Activated CD4-positive, alpha-beta T cell treated with anti-CD3 and anti-CD28 coated beads, Interleukin-2, amount 10 ng/mL, durations not matched to agents 24 days and 14 days (primary cell): ENCODE results near the gene CEP120. TPM values are rescaled to one million over a fixed set of nuclear protein-coding genes. Genes with fewer than 3 reads are reported as not detected.
"Not testable (repeated sequence)": the region's sequence is repeated elsewhere in the genome, so short reads cannot be mapped to it uniquely, and the experiment has no call there.

Source experiments
- DNase-seq: peaks from one replicate; pipeline ENCODE4 v3.0.0; 2022
- H3K27ac Mint-ChIP-seq: one replicate; pipeline ENCODE4 v1.8.0; 2022; ENCODE audit warnings: mild to moderate bottlenecking, mixed read lengths
- H3K27me3 Mint-ChIP-seq: one replicate; pipeline ENCODE4 v1.8.0; 2022; ENCODE audit warnings: mixed read lengths
- H3K36me3 Mint-ChIP-seq: one replicate; pipeline ENCODE4 v1.8.0; 2022; ENCODE audit warnings: low read depth, mild to moderate bottlenecking, mixed read lengths
- H3K4me1 Mint-ChIP-seq: one replicate; pipeline ENCODE4 v1.8.0; 2021; ENCODE audit warnings: mixed read lengths
- H3K4me3 Mint-ChIP-seq: one replicate; pipeline ENCODE4 v1.8.0; 2022; ENCODE audit warnings: mild to moderate bottlenecking, moderate library complexity, mixed read lengths
- H3K9me3 Mint-ChIP-seq: one replicate; pipeline ENCODE4 v1.8.0; 2021; ENCODE audit warnings: mixed read lengths
- intact Hi-C: fragments of 100-400 bp; cut with micrococcal nuclease; formaldehyde crosslinking; loops from one replicate; pipeline ENCODE4 v1.15.1; 2023
- total RNA-seq: library from RNA; stranded (reverse); gene quantifications from 2 replicates; pipeline ENCODE4 v1.2.3, GENCODE V29; 2022

The CEP120 gene
- total RNA-seq = 28.6 and 31.6 TPM in 2 replicates

GRCh38 chr5:123423278-123424149, at the start of gene CEP120:
CEP120 (minus strand) TSS chr5:123423403; CDS start chr5:123422998, 405 bp downstream.
- H3K27ac Mint-ChIP-seq = no peak within 1 kb of the TSS
- H3K36me3 Mint-ChIP-seq = peaks cover 12% of the 10 kb centered on the region
- no peaks in the 10 kb centered on the region for H3K27me3 Mint-ChIP-seq
- DNase-seq = peak; percentile 99
- no peak within 1 kb of the TSS for H3K4me3 Mint-ChIP-seq
- H3K4me1 Mint-ChIP-seq = peaks cover 17% of the 10 kb centered on the region
- intact Hi-C loops = loop anchor here (1.0 to 2.0 kb wide), 6 partner anchors 15 to 187 kb away; partner anchors contain the start of gene CSNK1G3
- no peaks in the 10 kb centered on the region for H3K9me3 Mint-ChIP-seq

- Mint-ChIP-seq H3K4me3 (no peak overlapping the region), H3K36me3 (no peaks in the 10 kb centered on the region), H3K4me1 (no peaks in the 10 kb centered on the region), H3K9me3 (peaks cover 26% of the 10 kb centered on the region), H3K27me3 (peaks cover 15% of the 10 kb centered on the region), H3K27ac (no peak overlapping the region)
- intact Hi-C loops = no loop called here
- no peak for DNase-seq
Observed at GRCh38 chr5:123472150-123472924, 49.1 kb upstream of the CEP120 start.

GRCh38 chr5:123471385-123471784, 48.2 kb upstream of the CEP120 start:
- DNase-seq = no peak
- Mint-ChIP-seq H3K36me3 (no peaks in the 10 kb centered on the region), H3K4me1 (no peaks in the 10 kb centered on the region), H3K27me3 (peaks cover 14% of the 10 kb centered on the region), H3K4me3 (no peak overlapping the region), H3K27ac (no peak overlapping the region), H3K9me3 (peaks cover 30% of the 10 kb centered on the region)
- intact Hi-C loops = no loop called here

GRCh38 chr5:123466839-123467238, 43.6 kb upstream of the CEP120 start:
- H3K27ac Mint-ChIP-seq, H3K4me1 Mint-ChIP-seq, intact Hi-C loops, H3K27me3 Mint-ChIP-seq, H3K4me3 Mint-ChIP-seq, H3K36me3 Mint-ChIP-seq, DNase-seq: not testable (repeated sequence)
- H3K9me3 Mint-ChIP-seq = peaks cover 30% of the 10 kb centered on the region

GRCh38 chr5:123460296-123460729, 37.1 kb upstream of the CEP120 start:
- peak overlapping the region; percentile 81 for H3K27ac Mint-ChIP-seq
- H3K4me3 Mint-ChIP-seq = peak overlapping the region; percentile 6
- no peaks in the 10 kb centered on the region for H3K36me3 Mint-ChIP-seq
- no peaks in the 10 kb centered on the region for H3K27me3 Mint-ChIP-seq
- peaks cover 8% of the 10 kb centered on the region for H3K4me1 Mint-ChIP-seq
- intact Hi-C loops = loop anchor here (1.0 kb wide), 5 partner anchors 12 to 56 kb away; partner anchors contain the start of genes CEP120 and CSNK1G3
- H3K9me3 Mint-ChIP-seq = peaks cover 3% of the 10 kb centered on the region
- peak; percentile 70 for DNase-seq

- H3K27me3 Mint-ChIP-seq, H3K36me3 Mint-ChIP-seq, H3K9me3 Mint-ChIP-seq: not testable (repeated sequence)
Observed at GRCh38 chr5:123458994-123459393, 35.8 kb upstream of the CEP120 start.

GRCh38 chr5:123456242-123456641, 33.0 kb upstream of the CEP120 start:
- no peaks in the 10 kb centered on the region for H3K36me3 Mint-ChIP-seq
- H3K4me1 Mint-ChIP-seq = peaks cover 8% of the 10 kb centered on the region
- intact Hi-C loops = no loop called here
- H3K27ac Mint-ChIP-seq = no peak overlapping the region
- DNase-seq = no peak
- no peaks in the 10 kb centered on the region for H3K27me3 Mint-ChIP-seq
- H3K9me3 Mint-ChIP-seq = peaks cover 3% of the 10 kb centered on the region
- no peak overlapping the region for H3K4me3 Mint-ChIP-seq

More at GRCh38 chr5:123458994-123459393, 35.8 kb upstream of the CEP120 start:
- H3K4me1 Mint-ChIP-seq, DNase-seq, intact Hi-C loops, H3K27ac Mint-ChIP-seq, H3K4me3 Mint-ChIP-seq: not testable (repeated sequence)

- no peak overlapping the region for H3K4me3 Mint-ChIP-seq
- H3K9me3 Mint-ChIP-seq = peaks cover 3% of the 10 kb centered on the region
Observed at GRCh38 chr5:123455640-123456039, 32.4 kb upstream of the CEP120 start.

GRCh38 chr5:123455095-123455494, 31.9 kb upstream of the CEP120 start:
- no peaks in the 10 kb centered on the region for H3K36me3 Mint-ChIP-seq
- H3K9me3 Mint-ChIP-seq = peaks cover 2% of the 10 kb centered on the region
- no peak overlapping the region for H3K4me3 Mint-ChIP-seq
- intact Hi-C loops = no loop called here
- DNase-seq = no peak
- peaks cover 3% of the 10 kb centered on the region for H3K4me1 Mint-ChIP-seq
- no peaks in the 10 kb centered on the region for H3K27me3 Mint-ChIP-seq
- no peak overlapping the region for H3K27ac Mint-ChIP-seq

More at GRCh38 chr5:123455640-123456039, 32.4 kb upstream of the CEP120 start:
- Mint-ChIP-seq H3K4me1 (peaks cover 8% of the 10 kb centered on the region), H3K27me3 (no peaks in the 10 kb centered on the region), H3K36me3 (no peaks in the 10 kb centered on the region), H3K27ac (no peak overlapping the region)
- no peak for DNase-seq
- intact Hi-C loops = no loop called here

GRCh38 chr5:123454259-123454911, 31.2 kb upstream of the CEP120 start:
- H3K4me1 Mint-ChIP-seq = peaks cover 8% of the 10 kb centered on the region
- H3K27ac Mint-ChIP-seq = no peak overlapping the region
- H3K27me3 Mint-ChIP-seq = no peaks in the 10 kb centered on the region
- no peaks in the 10 kb centered on the region for H3K36me3 Mint-ChIP-seq
- H3K4me3 Mint-ChIP-seq = no peak overlapping the region
- intact Hi-C loops = no loop called here
- DNase-seq = no peak
- no peaks in the 10 kb centered on the region for H3K9me3 Mint-ChIP-seq

- DNase-seq = no peak
- no peak overlapping the region for H3K27ac Mint-ChIP-seq
- no peaks in the 10 kb centered on the region for H3K27me3 Mint-ChIP-seq
- intact Hi-C loops = no loop called here
- H3K4me1 Mint-ChIP-seq = peaks cover 26% of the 10 kb centered on the region
- no peak overlapping the region for H3K4me3 Mint-ChIP-seq
- H3K9me3 Mint-ChIP-seq = no peaks in the 10 kb centered on the region
- no peaks in the 10 kb centered on the region for H3K36me3 Mint-ChIP-seq
Observed at GRCh38 chr5:123452401-123452800, 29.2 kb upstream of the CEP120 start.

GRCh38 chr5:123451047-123451446, 27.8 kb upstream of the CEP120 start:
- intact Hi-C loops = no loop called here
- peaks cover 29% of the 10 kb centered on the region for H3K4me1 Mint-ChIP-seq
- H3K4me3 Mint-ChIP-seq = no peak overlapping the region
- no peak for DNase-seq
- H3K36me3 Mint-ChIP-seq = no peaks in the 10 kb centered on the region
- peaks cover 3% of the 10 kb centered on the region for H3K27me3 Mint-ChIP-seq
- H3K27ac Mint-ChIP-seq = no peak overlapping the region
- H3K9me3 Mint-ChIP-seq = no peaks in the 10 kb centered on the region

GRCh38 chr5:123450640-123451039, 27.4 kb upstream of the CEP120 start:
- no peak overlapping the region for H3K27ac Mint-ChIP-seq
- intact Hi-C loops = no loop called here
- H3K9me3 Mint-ChIP-seq = no peaks in the 10 kb centered on the region
- H3K36me3 Mint-ChIP-seq = no peaks in the 10 kb centered on the region
- no peak for DNase-seq
- no peak overlapping the region for H3K4me3 Mint-ChIP-seq
- H3K27me3 Mint-ChIP-seq = peaks cover 7% of the 10 kb centered on the region
- H3K4me1 Mint-ChIP-seq = peaks cover 33% of the 10 kb centered on the region
